HG02763 (cell line): Measurements from ENCODE around the gene AGAP1.
"Not testable (repeated sequence)": the region's sequence is repeated elsewhere in the genome, so short reads cannot be mapped to it uniquely, and the experiment has no call there.

Source experiments
- ATAC-seq: cut with Tn5 transposase; IDR thresholded peaks from one replicate; pipeline ENCODE4 v1.9.1; 2021; ENCODE audit warnings: mild to moderate bottlenecking, moderate library complexity; ENCODE audit not compliant: unreplicated experiment

AGAP1 gene

GRCh38 chr2:235749121-235749770 lies 255.4 kb downstream of the AGAP1 start:
- no peak for ATAC-seq

GRCh38 chr2:235749771-235750160 lies 255.9 kb downstream of the AGAP1 start:
- ATAC-seq = no peak

- ATAC-seq = no peak
These were observed 259.0 kb downstream of the AGAP1 start for GRCh38 chr2:235752846-235753245.

GRCh38 chr2:235754357-235755207 lies 260.7 kb downstream of the AGAP1 start:
- ATAC-seq = no peak

GRCh38 chr2:235756491-235756890 lies 262.6 kb downstream of the AGAP1 start:
- ATAC-seq = no peak

- no peak for ATAC-seq
These were observed 263.4 kb downstream of the AGAP1 start for GRCh38 chr2:235757212-235757611.

- no peak for ATAC-seq
These were observed 263.8 kb downstream of the AGAP1 start for GRCh38 chr2:235757640-235758039.

- no peak for ATAC-seq
These were observed 269.2 kb downstream of the AGAP1 start for GRCh38 chr2:235762832-235763598.

- no peak for ATAC-seq
These were observed 270.0 kb downstream of the AGAP1 start for GRCh38 chr2:235763816-235764215.

- ATAC-seq = not testable (repeated sequence)
These were observed 270.6 kb downstream of the AGAP1 start for GRCh38 chr2:235764478-235764877.

- ATAC-seq = no peak
These were observed 271.5 kb downstream of the AGAP1 start for GRCh38 chr2:235765181-235765820.

- ATAC-seq = no peak
These were observed 272.4 kb downstream of the AGAP1 start for GRCh38 chr2:235766278-235766677.

- ATAC-seq = no peak
These were observed 274.8 kb downstream of the AGAP1 start for GRCh38 chr2:235768606-235769005.

GRCh38 chr2:235769046-235769445 lies 275.2 kb downstream of the AGAP1 start:
- ATAC-seq = no peak

GRCh38 chr2:235770909-235771820 lies 277.3 kb downstream of the AGAP1 start:
- no peak for ATAC-seq

- ATAC-seq = no peak
These were observed 279.5 kb downstream of the AGAP1 start for GRCh38 chr2:235773188-235773928.

GRCh38 chr2:235774153-235774870 lies 280.5 kb downstream of the AGAP1 start:
- ATAC-seq = no peak

GRCh38 chr2:235776531-235776930 lies 282.7 kb downstream of the AGAP1 start:
- ATAC-seq = no peak

- ATAC-seq = no peak
These were observed 285.6 kb downstream of the AGAP1 start for GRCh38 chr2:235779444-235779896.
